HUDEP-2 (cell line): Measurements from ENCODE around the gene RASA3.
"Not testable (repeated sequence)": the region's sequence is repeated elsewhere in the genome, so short reads cannot be mapped to it uniquely, and the experiment has no call there.

Source experiments
- DNase-seq, 76 experiments: peaks; one replicate each; lab custom pipeline; 2025; ENCODE audit not compliant: unreplicated experiment in 76 of 76; lab: John Stamatoyannopoulos, UW

The RASA3 gene

GRCh38 chr13:114127473-114128347 is 4.7 kb downstream of the RASA3 start:
- DNase-seq, result no peak

GRCh38 chr13:114126789-114127472 is 5.5 kb downstream of the RASA3 start:
- DNase-seq, result no peak

GRCh38 chr13:114126086-114126485 is 6.3 kb downstream of the RASA3 start:
- DNase-seq, result not testable (repeated sequence)

- DNase-seq, result no peak
Observed at GRCh38 chr13:114125589-114125988, 6.8 kb downstream of the RASA3 start.

GRCh38 chr13:114124921-114125320 is 7.5 kb downstream of the RASA3 start:
- peak in 3 of 76 experiments; percentile 9 to 15 (median 12) for DNase-seq

GRCh38 chr13:114124431-114124830 is 8.0 kb downstream of the RASA3 start:
- DNase-seq, result no peak

- no peak for DNase-seq
Observed at GRCh38 chr13:114123876-114124275, 8.5 kb downstream of the RASA3 start.

GRCh38 chr13:114123448-114123847 is 9.0 kb downstream of the RASA3 start:
- DNase-seq, result no peak

GRCh38 chr13:114122591-114123211 is 9.7 kb downstream of the RASA3 start:
- DNase-seq, result no peak

- DNase-seq, result no peak
Observed at GRCh38 chr13:114122127-114122511, 10.3 kb downstream of the RASA3 start.

GRCh38 chr13:114121496-114122126 is 10.8 kb downstream of the RASA3 start:
- no peak for DNase-seq

- DNase-seq, result no peak
Observed at GRCh38 chr13:114121031-114121430, 11.4 kb downstream of the RASA3 start.

GRCh38 chr13:114120591-114121011 is 11.8 kb downstream of the RASA3 start:
- DNase-seq, result no peak

- no peak for DNase-seq
Observed at GRCh38 chr13:114119196-114119595, 13.2 kb downstream of the RASA3 start.

GRCh38 chr13:114118511-114119123 is 13.8 kb downstream of the RASA3 start:
- DNase-seq, result no peak

- DNase-seq, result no peak
Observed at GRCh38 chr13:114118086-114118485, 14.3 kb downstream of the RASA3 start.

GRCh38 chr13:114117341-114117874 is 15.0 kb downstream of the RASA3 start:
- DNase-seq, result not testable (repeated sequence)

- DNase-seq, result no peak
Observed at GRCh38 chr13:114116734-114117133, 15.7 kb downstream of the RASA3 start.

- no peak for DNase-seq
Observed at GRCh38 chr13:114115796-114116195, 16.6 kb downstream of the RASA3 start.

- peak in 71 of 76 experiments; percentile 14 to 84 (median 62) for DNase-seq
Observed at GRCh38 chr13:114115191-114115671, 17.2 kb downstream of the RASA3 start.
